DLD1 (cell line): ENCODE data around the gene HK1.

Source experiments
- in situ Hi-C: cut with HindIII; loops from 2 replicates; pipeline ENCODE4 v1.10.0; 2017; ENCODE audit warnings: low sequenced_read_pairs

The HK1 gene

GRCh38 chr10:69366738-69367137 is 88.4 kb downstream of the HK1 start:
- in situ Hi-C loops: no loop called here

DNA sequence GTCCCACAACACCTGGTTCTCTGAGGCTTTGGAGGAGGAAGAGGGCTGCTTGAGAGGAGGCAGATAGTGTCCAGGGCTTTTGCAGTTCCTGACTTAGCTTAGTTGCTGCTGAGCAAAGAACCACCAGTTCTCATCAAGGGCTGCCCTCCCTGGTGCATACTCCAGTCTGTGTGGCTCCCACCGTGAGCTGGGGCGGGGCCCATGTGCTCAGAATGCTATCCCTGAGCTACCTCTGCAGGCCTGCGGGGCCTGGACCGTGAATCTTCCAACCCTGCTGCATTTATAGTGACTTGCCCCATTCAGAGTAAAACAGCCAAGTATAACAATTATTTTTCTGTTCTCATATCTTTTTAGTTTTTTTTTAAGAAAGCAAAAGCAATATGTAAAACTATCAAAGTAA is 89.2 kb downstream of the HK1 start:
- in situ Hi-C loops: no loop called here

GRCh38 chr10:69372126-69372980 is 94.1 kb downstream of the HK1 start:
- in situ Hi-C loops: no loop called here

GRCh38 chr10:69374242-69374641 is 95.9 kb downstream of the HK1 start:
- in situ Hi-C loops: no loop called here

DNA sequence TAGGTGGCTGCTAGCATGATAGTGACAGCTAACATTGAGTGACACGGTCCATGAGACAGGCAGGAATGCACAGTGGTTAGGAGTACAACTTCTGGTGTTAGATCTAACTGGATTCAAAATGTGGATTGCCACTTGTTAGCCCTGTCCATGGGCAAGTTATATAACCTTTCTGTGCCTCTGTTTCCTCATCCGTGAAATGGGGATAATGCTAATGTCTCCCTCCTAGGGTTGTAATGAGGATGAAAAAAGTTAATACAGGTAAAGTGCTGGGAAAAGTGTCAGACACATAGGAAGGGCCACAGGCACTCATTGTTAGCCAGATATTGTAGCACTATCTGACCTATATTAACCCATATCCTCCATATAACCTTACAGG is 96.6 kb downstream of the HK1 start:
- in situ Hi-C loops: no loop called here

DNA sequence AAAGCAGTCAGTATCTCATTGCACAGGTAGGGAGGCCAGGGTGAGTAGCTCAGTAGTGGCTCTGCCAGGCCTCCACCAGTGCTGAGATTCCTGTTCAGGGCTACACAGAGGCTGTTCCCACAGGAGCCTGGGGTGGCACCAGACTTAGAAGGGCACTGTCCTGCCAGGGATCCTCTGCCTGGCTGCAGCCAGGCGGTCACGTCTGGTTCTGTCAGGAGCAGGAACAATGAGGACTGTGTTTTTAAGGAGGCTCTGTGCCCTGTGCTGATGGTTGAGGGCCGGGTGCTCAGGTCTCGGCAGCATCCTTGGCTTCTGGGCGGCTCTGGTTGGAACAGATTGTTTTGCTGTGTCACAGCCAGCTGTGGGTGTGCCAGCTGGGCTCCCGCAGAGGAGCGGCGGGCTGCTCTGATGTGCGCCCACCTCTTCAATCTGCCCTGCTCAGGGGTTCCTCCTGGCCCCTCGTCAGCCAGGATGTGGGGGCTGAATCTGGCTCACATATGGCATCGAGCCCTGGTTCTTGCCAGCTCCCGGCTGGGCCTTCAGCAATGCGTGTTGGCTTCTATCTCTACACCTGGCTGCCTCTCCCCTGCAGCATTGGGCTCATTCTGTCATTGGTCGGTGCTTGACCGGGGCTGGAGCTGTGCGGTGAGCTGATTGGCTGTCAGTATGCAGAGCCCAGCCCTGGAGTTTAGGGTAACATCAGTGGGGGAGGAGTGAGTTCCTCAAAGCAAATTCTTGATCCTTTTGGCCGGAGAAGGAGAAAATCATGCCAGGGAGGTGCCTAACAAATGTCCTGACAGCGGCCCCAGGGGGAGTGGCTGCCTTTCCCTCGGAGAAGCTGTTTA is 97.2 kb downstream of the HK1 start:
- in situ Hi-C loops: no loop called here

- in situ Hi-C loops: no loop called here
These were observed 98.4 kb downstream of the HK1 start for GRCh38 chr10:69376662-69377061.

DNA sequence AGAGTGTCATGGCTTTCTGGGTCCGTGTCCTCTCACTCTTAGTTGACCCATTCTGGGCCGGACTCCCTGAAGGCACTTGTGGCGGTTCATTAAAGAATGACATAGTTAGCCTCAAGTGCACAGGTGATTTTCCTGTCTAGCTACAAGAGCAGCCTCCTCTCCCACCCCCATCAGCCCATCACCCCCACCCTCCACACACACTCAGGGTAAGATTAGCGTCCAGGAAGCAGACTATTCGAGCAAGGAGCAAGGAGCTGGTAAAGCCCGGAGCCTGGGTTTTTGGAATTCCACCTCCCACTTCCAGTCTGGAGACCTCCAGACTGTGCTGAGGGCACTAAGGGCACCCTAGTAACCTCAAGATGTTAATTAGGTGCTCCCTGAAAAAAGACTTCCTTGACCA is 98.9 kb downstream of the HK1 start:
- in situ Hi-C loops: no loop called here

GRCh38 chr10:69377933-69378332 is 99.6 kb downstream of the HK1 start:
- in situ Hi-C loops: no loop called here

DNA sequence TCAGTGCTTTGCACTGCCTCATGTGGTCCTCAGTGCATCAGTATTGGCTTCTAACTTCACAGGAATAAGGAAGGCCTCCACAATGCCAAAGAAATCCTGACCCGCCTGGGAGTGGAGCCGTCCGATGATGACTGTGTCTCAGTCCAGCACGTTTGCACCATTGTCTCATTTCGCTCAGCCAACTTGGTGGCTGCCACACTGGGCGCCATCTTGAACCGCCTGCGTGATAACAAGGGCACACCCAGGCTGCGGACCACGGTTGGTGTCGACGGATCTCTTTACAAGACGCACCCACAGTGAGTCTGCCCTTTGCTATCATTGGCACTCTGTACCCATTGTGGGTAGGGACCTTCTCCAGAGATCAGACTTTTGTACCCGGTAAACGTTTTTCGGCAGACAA is 101.5 kb downstream of the HK1 start:
- in situ Hi-C loops: no loop called here

DNA sequence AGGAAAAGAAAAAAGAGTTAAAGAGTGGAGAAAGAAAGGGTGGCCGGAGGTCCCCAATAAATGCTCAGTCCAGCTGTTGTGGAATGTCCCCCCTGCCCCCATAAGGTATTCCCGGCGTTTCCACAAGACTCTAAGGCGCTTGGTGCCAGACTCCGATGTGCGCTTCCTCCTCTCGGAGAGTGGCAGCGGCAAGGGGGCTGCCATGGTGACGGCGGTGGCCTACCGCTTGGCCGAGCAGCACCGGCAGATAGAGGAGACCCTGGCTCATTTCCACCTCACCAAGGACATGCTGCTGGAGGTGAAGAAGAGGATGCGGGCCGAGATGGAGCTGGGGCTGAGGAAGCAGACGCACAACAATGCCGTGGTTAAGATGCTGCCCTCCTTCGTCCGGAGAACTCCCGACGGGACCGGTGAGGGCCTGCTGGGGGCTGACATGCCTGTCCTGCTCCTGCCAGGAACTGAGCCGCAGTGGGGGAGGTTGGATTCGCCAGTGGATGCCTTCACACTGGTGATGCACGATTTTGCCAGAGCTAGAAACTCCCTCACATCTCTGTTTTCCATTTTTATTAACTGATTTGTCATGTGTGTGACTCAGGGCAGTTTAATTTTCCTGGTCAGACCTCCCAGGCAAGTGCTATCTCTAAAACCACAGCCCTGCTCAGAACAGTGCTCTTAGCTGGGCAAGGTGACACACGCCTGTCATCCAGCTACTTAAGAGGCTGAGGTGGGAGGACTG is 104.3 kb downstream of the HK1 start:
- in situ Hi-C loops: no loop called here

DNA sequence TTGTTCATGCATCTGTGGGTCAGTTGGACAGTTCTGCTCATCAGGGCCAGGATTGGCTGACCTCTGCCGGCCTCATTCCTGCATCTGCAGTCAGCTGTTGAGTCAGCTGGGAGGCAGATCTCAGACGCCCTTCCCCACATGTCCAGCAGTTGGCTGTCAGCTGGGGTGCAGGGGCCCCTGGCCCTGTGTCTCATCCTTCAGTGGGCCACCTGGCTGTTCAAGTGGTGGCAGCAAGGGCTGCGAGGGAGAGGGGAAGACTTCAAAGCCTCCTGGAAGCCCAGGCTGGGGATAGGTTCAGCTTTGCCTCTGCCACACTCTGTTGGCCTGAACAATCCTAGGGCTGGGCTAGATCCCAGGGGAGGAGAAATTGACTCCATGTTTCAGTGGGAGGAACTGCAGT is 105.3 kb downstream of the HK1 start:
- in situ Hi-C loops: no loop called here

GRCh38 chr10:69384320-69384719 is 106.0 kb downstream of the HK1 start:
- in situ Hi-C loops: no loop called here

DNA sequence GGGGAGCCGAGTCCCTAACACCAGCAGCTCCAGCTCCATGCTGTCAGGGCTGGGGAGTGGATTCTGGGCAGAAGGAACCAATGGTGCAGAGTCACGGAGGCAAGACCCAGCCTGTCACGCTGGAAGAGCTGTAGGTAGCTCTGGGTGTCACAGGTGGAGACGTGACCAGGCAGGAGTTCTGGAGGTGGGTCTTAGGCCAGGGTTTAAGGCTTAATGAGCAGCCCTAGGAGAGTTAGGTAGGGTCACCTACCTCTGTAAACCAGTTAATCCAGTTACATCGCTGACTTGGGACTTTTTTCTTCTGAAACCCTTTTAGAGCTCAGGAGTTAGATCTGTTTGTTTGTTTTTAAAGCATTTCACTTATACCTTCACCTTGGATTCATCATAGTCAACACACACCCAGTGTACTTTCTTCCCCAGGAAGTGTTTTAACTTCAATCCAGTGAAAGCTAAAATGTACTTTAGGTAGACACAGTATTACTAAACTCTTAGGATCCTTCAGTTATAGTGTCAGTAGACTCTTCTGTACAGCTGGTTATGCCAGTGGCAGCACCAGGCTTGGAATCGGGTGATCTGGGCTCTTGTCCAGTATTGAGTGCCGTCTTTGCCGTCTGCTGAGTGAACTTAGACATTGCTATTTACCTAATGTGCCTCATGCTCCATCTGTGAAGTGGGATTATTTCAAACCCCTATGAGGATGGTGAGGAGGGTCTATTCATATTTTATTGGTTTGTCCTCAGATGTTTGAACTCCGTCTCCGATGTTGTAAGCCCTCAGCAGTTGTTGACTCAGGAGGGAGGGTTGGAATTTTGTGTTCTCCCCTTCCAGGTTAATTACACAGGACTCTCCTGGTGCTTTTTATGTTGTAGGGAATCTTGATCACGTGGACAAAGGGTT is 107.4 kb downstream of the HK1 start:
- in situ Hi-C loops: no loop called here

- in situ Hi-C loops: no loop called here
These were observed 109.2 kb downstream of the HK1 start for GRCh38 chr10:69387500-69387899.

DNA sequence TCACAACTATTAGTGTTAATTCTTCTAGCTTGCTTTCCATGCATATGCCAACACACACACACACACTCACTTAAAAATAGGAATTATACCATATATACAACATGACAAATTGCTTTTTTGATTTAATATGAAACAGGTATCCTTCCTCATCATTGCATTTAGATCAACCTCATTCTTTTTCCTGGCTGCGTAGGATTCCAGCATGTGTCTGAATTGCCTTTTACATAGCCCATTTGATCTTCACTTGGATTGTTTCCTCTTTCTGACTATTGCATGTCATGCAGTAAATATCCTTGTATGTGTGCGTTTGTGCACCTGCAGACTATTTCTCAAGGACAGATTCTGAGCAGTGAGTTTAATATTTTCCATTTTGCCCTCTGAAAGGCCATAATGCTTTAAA is 110.2 kb downstream of the HK1 start:
- in situ Hi-C loops: no loop called here

DNA sequence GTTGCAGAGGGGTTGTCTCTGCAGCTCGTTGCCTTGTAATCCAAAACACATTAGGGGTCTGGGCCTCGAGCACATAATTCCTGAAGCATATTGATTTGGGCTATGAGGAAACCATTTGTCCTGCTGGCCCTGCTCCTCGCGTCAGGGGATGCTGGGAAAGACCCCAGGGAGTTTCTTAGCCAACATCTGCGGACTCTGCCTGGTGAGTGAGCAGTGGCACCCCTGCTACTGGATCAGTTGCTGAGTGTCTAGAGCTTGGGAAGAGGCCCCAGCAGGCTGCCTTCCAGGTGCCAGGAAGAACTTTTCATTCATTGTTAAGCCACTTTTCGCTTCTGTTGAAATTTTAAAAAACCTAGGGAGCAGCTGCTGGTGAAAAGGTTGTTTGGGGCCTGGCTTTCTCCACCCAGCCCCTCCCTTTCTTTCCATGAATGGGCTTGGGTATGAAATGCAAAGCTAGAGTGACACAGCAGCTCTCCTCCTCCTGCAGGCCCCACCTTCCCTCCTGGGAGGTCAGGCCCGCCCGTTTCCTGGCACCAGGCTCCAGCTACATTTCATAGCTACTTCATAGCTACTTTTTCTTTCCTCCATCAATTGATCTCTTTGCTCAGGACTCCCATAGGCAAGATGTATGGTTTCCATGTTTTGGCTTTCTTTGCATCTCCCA is 111.7 kb downstream of the HK1 start:
- in situ Hi-C loops: no loop called here

- in situ Hi-C loops: no loop called here
These were observed 112.9 kb downstream of the HK1 start for GRCh38 chr10:69391158-69391557.

DNA sequence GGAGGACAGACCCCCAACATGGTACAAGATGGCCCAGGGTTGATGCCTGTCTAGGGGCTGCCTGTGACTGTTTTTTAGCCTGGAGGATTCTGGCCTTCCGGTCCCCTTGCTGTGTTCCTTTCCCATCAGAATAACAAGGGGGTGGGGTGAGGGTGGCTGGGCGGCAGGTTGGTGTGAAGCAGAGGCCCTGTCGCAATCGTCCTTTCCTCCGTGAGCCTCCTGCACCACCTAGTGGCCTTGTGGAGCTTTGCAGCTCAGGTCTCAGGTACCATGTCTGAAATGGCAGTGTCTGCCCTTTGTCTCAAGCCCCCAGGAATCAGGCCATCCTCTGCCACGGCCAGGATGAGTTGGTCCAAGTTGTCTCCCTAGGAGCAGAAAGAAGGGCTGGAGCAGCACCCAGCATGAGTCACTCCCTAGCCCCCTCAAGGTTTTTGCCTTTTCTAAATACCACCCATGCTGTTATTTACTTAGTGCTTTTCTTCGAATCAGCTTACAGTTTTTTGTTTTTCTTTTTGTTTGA is 114.2 kb downstream of the HK1 start:
- in situ Hi-C loops: no loop called here

- in situ Hi-C loops: no loop called here
These were observed 115.7 kb downstream of the HK1 start for GRCh38 chr10:69394020-69394419.
